HepG2 (cell line): ENCODE measurements around the gene SMIM11. TPM values are rescaled to one million over a fixed set of nuclear protein-coding genes. Genes with fewer than 3 reads are reported as not detected.

ENCODE experiments used
- ATAC-seq: fragments of 200-7000 bp; cut with Tn5 transposase; 3 replicates; pipeline ENCODE4 v1.9.1; 2020; ENCODE audit warnings: mild to moderate bottlenecking, moderate library complexity
- BruUV-seq: library from RNA; stranded (reverse); fragments of 400-500 nt; replicated peaks from 2 replicates; lab custom pipeline; 2021; lab: Mats Ljungman, UMichigan
- CTCF ChIA-PET: fragments of 300-600 bp; formaldehyde crosslinking; extraction: SDS; loops from one replicate; lab custom pipeline; 2021; ENCODE audit warnings: low total read pairs, inconsistent platforms, low intra/inter-chr PET ratio; lab: Yijun Ruan, JAX
- POLR2A ChIA-PET: fragments of 350-600 bp; sonication (Branson Sonifier 250); formaldehyde crosslinking; loops from one replicate; lab custom pipeline; 2020; ENCODE audit warnings: antibody characterized with exemption, inconsistent platforms; lab: Yijun Ruan, JAX
- DNase-seq: peaks from one replicate; pipeline ENCODE4 v3.0.0-alpha.2; 2015; ENCODE audit warnings: low spot score
- FAIRE-seq: peaks from 3 replicates; lab custom pipeline; 2011; peaks lifted over from hg19 to GRCh38; lab: Jason Lieb, UNC
- H2AFZ ChIP-seq: one replicate; pipeline ENCODE4 v1.6.1; 2011; ENCODE audit warnings: low read length, inconsistent platforms
- H3K27ac ChIP-seq: fragments of 300-600 bp; 3 replicates; pipeline ENCODE4 v1.8.0; 2011; ENCODE audit warnings: mixed run types, mild to moderate bottlenecking, mixed read lengths, low read length, inconsistent platforms; ENCODE audit not compliant: insufficient read depth; ENCODE audit errors: extremely low read length
- H3K27me3 ChIP-seq, 2 experiments: fragments of 200-600 bp in 1 of 2; 2 replicates in 1 of 2; 3 replicates in 1 of 2; pipeline versions ENCODE4 v1.6.0 to v1.8.0; 2011; ENCODE audit warnings: low read length in 2 of 2, mild to moderate bottlenecking in 2 of 2, moderate library complexity in 2 of 2, inconsistent platforms in 1 of 2; ENCODE audit not compliant: insufficient read depth in 2 of 2, control insufficient read depth in 1 of 2
- H3K36me3 ChIP-seq, 2 experiments: fragments of 200-600 bp in 1 of 2; replicated peaks in 1 of 2; 2 replicates in 1 of 2; 3 replicates in 1 of 2; pipeline versions ENCODE4 v1.5.1 to v1.8.0; 2011; ENCODE audit warnings: low read length in 2 of 2, inconsistent platforms in 1 of 2; ENCODE audit not compliant: insufficient read depth in 2 of 2, control insufficient read depth in 1 of 2
- H3K4me1 ChIP-seq: 2 replicates; pipeline ENCODE4 v1.5.1; 2012; ENCODE audit warnings: low read length, inconsistent platforms; ENCODE audit not compliant: insufficient read depth
- H3K4me2 ChIP-seq: 2 replicates; pipeline ENCODE4 v1.6.0; 2011; ENCODE audit warnings: low read depth, low read length, inconsistent platforms
- H3K4me3 ChIP-seq, 3 experiments: fragments of 200-600 bp in 1 of 3; sonication (generic), shearing (Covaris generic) in 1 of 3; replicated peaks in 1 of 3; 2 replicates each; pipeline ENCODE4 v1.5.1; 2011 to 2016; ENCODE audit warnings: low read length in 3 of 3, inconsistent platforms in 2 of 3, low read depth in 2 of 3, mild to moderate bottlenecking in 2 of 3, control low read depth in 1 of 3, mixed read lengths in 1 of 3; ENCODE audit not compliant: insufficient read depth in 1 of 3
- H3K79me2 ChIP-seq: one replicate; pipeline ENCODE4 v1.6.1; 2011; ENCODE audit warnings: low read length, inconsistent platforms; ENCODE audit not compliant: insufficient read depth
- H3K9ac ChIP-seq: 2 replicates; pipeline ENCODE4 v1.6.0; 2011; ENCODE audit warnings: mild to moderate bottlenecking, low read depth, low read length, inconsistent platforms; ENCODE audit not compliant: insufficient read depth
- H3K9me3 ChIP-seq: 2 replicates; pipeline ENCODE4 v1.5.1; 2012; ENCODE audit warnings: mild to moderate bottlenecking, low read length
- H4K20me1 ChIP-seq: 2 replicates; pipeline ENCODE4 v1.6.0; 2011; ENCODE audit warnings: inconsistent platforms, mild to moderate bottlenecking, low read length, moderate library complexity; ENCODE audit not compliant: insufficient read depth
- AHR ChIP-seq: IDR thresholded peaks from 2 replicates; pipeline ENCODE4 v1.6.1; 2018; ENCODE audit warnings: missing genetic modification reagents, missing compliant biosample characterization
- CHCHD3 ChIP-seq: sonication (generic); formaldehyde crosslinking; IDR thresholded peaks from 2 replicates; pipeline ENCODE4 v1.8.0; 2022; ENCODE audit warnings: mild to moderate bottlenecking, missing genetic modification reagents, moderate library complexity
- DNMT1 ChIP-seq: sonication (generic); formaldehyde crosslinking; IDR thresholded peaks from 2 replicates; pipeline ENCODE4 v1.5.1; 2020; ENCODE audit warnings: mild to moderate bottlenecking, missing genetic modification reagents
- HMGXB4 ChIP-seq, 2 experiments: sonication (generic) in 1 of 2; formaldehyde crosslinking in 1 of 2; IDR thresholded peaks; 2 replicates each; pipeline versions ENCODE4 v1.4.0 to v1.6.1; 2018 to 2020; ENCODE audit warnings: missing genetic modification reagents in 2 of 2, borderline replicate concordance in 1 of 2, low read depth in 1 of 2, mild to moderate bottlenecking in 1 of 2, missing biosample characterization in 1 of 2
- MED13 ChIP-seq: sonication (generic); formaldehyde crosslinking; IDR thresholded peaks from 2 replicates; pipeline ENCODE4 v1.5.0; 2020; ENCODE audit warnings: missing genetic modification reagents
- TGIF2 ChIP-seq: IDR thresholded peaks from 2 replicates; pipeline ENCODE4 v1.6.1; 2016; ENCODE audit warnings: control low read depth, missing compliant biosample characterization
- ZBTB37 ChIP-seq: sonication (generic); formaldehyde crosslinking; IDR thresholded peaks from 2 replicates; pipeline ENCODE4 v1.4.0; 2020; ENCODE audit warnings: mild to moderate bottlenecking, missing genetic modification reagents
- ZC3H4 ChIP-seq: sonication (generic); formaldehyde crosslinking; IDR thresholded peaks from 2 replicates; pipeline ENCODE4 v1.4.0; 2020; ENCODE audit warnings: missing genetic modification reagents, borderline replicate concordance
- ZNF609 ChIP-seq: sonication (generic); formaldehyde crosslinking; IDR thresholded peaks from 2 replicates; pipeline ENCODE4 v1.4.0; 2020; ENCODE audit warnings: mild to moderate bottlenecking, missing genetic modification reagents, borderline replicate concordance
- ZNF850 ChIP-seq: sonication (generic); formaldehyde crosslinking; conservative IDR thresholded peaks from 2 replicates; pipeline ENCODE4 v1.9.0; 2021; ENCODE audit warnings: mild to moderate bottlenecking, missing genetic modification reagents
- WGBS: methylation state at CpG from one replicate; pipeline ENCODE4 v1.1.6; 2017; ENCODE audit warnings: low lambda C conversion rate; 5-methylcytosine and 5-hydroxymethylcytosine counted together
- in situ Hi-C: cut with HindIII; loops from 2 replicates; pipeline ENCODE4 v1.10.0; 2017; ENCODE audit warnings: low pct_unique_long_range_greater_than_20kb; ENCODE audit not compliant: extremely low pct_ligation_motif_present
- intact Hi-C: fragments of 100-400 bp; cut with micrococcal nuclease; formaldehyde crosslinking; loops from one replicate; pipeline ENCODE4 v1.10.0; 2022; ENCODE audit not compliant: unreplicated experiment
- polyA plus RNA-seq, 8 experiments: library from polyadenylated mRNA; depleted of rRNA in 3 of 8; stranded (reverse) in 7 of 8; unstranded in 1 of 8; fragments of >200 nt; fragmentation: Illumina TruSeq in 4 of 8; extraction: Trizol in 4 of 8; gene quantifications; 2 replicates each; pipeline versions ENCODE4 v1.2.1 to v1.2.3, GENCODE V29; 2011 to 2016; ENCODE audit warnings: low read depth in 4 of 8, missing spikeins in 1 of 8, mixed read lengths in 1 of 8; ENCODE audit not compliant: insufficient read depth in 1 of 8
- total RNA-seq, 5 experiments: library from RNA; depleted of rRNA; stranded (reverse); fragments of >200 nt; fragmentation: Illumina TruSeq; extraction: Trizol; gene quantifications; 2 replicates each; pipeline ENCODE4 v1.2.3, GENCODE V29; 2016; ENCODE audit warnings: low read depth in 1 of 5
- TF ChIP-seq, protein P1 (sequence below): sonication (generic); formaldehyde crosslinking; IDR thresholded peaks from 2 replicates; pipeline ENCODE4 v1.4.0; 2020; ENCODE audit warnings: mild to moderate bottlenecking, low read depth, missing genetic modification reagents
- TF ChIP-seq, protein P2 (sequence below): sonication (generic); formaldehyde crosslinking; IDR thresholded peaks from 2 replicates; pipeline ENCODE4 v1.4.0; 2020; ENCODE audit warnings: missing genetic modification reagents

Gene SMIM11
- total and polyA plus RNA-seq, 2 of the 13 experiments (the other 11 are each of a cell fraction or from before 2014, with no cell fraction given) = 6.4 to 18.9 TPM

DNA sequence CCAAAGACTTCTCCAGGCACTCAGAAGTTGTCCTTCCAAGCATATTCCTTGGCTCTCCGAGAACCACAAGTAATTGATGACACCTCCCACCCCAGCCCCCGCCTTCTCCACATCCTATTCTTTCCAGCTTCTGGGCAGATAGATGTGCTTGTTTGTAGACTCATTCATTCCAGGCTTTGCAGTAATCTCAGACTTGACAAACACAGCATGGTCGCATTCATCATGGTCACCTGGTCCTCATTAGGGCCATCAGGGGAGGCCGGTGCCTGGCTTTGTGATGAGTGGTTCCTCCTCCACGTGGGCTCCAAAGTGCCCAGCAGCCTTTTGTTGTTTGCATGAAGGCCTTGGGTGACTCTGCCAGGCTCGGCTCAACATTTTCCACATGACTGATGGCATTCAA, 40.0 kb upstream of the SMIM11 start:
- Histone ChIP-seq H3K4me3 (no peak overlapping the region), H4K20me1 (no peaks in the 10 kb centered on the region), H3K9me3 (no peaks in the 10 kb centered on the region), H3K27me3 (peaks cover 1 to 43% of the 10 kb centered on the region in 2 experiments; a peak in 3 of 5 replicates), H3K79me2 (no peaks in the 10 kb centered on the region), H3K4me1 (peaks cover 13% of the 10 kb centered on the region), H3K9ac (no peak overlapping the region), H3K36me3 (no peaks in the 10 kb centered on the region), H3K27ac (no peak overlapping the region), H3K4me2 (no peak overlapping the region), H2AFZ (no peak overlapping the region)
- ChIA-PET CTCF (no interaction called here), POLR2A (no interaction called here)
- FAIRE-seq = no peak
- BruUV-seq = no TSS peak
- intact Hi-C loops = no loop called here
- ATAC-seq = no peak
- DNase-seq = no peak
- WGBS = 18% methylated on average over 4 of the region's 6 CpGs
- in situ Hi-C loops = no loop called here
- TF ChIP-seq TGIF2 (CRISPR knock-in tag) = no peak
- TF ChIP-seq, protein P1, sequence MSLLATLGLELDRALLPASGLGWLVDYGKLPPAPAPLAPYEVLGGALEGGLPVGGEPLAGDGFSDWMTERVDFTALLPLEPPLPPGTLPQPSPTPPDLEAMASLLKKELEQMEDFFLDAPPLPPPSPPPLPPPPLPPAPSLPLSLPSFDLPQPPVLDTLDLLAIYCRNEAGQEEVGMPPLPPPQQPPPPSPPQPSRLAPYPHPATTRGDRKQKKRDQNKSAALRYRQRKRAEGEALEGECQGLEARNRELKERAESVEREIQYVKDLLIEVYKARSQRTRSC (CRISPR knock-in tag) = no peak
- no peak for TF ChIP-seq CHCHD3 (CRISPR knock-in tag)
- TF ChIP-seq AHR (CRISPR knock-in tag) = no peak
- no peak for TF ChIP-seq ZC3H4 (CRISPR knock-in tag)
- no peak for TF ChIP-seq HMGXB4 (CRISPR knock-in tag; IDR thresholded peaks at IDR 0.05; ENCODE audit: borderline replicate concordance in 1 of 2, low read depth in 1 of 2)
- no peak for TF ChIP-seq ZNF609
- TF ChIP-seq MED13 (CRISPR knock-in tag) = no peak
- no peak for TF ChIP-seq ZBTB37 (CRISPR knock-in tag)
- TF ChIP-seq, protein P2, sequence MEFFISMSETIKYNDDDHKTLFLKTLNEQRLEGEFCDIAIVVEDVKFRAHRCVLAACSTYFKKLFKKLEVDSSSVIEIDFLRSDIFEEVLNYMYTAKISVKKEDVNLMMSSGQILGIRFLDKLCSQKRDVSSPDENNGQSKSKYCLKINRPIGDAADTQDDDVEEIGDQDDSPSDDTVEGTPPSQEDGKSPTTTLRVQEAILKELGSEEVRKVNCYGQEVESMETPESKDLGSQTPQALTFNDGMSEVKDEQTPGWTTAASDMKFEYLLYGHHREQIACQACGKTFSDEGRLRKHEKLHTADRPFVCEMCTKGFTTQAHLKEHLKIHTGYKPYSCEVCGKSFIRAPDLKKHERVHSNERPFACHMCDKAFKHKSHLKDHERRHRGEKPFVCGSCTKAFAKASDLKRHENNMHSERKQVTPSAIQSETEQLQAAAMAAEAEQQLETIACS (CRISPR knock-in tag) = no peak
- no peak for TF ChIP-seq DNMT1 (CRISPR knock-in tag)
- no peak for TF ChIP-seq ZNF850 (CRISPR knock-in tag)
